Superior temporal gyrus (tissue), 1 donor: ENCODE data around the gene EPHB4.
A peak's percentile ranks its signal among the peaks of the same experiment; 100 is the strongest.
"Not testable (repeated sequence)": the region's sequence is repeated elsewhere in the genome, so short reads cannot be mapped to it uniquely, and the experiment has no call there.

Source experiments
- DNase-seq: peaks from one replicate; pipeline ENCODE4 v3.0.0-alpha.2; 2016; ENCODE audit errors: extremely low spot score

The EPHB4 gene

DNA sequence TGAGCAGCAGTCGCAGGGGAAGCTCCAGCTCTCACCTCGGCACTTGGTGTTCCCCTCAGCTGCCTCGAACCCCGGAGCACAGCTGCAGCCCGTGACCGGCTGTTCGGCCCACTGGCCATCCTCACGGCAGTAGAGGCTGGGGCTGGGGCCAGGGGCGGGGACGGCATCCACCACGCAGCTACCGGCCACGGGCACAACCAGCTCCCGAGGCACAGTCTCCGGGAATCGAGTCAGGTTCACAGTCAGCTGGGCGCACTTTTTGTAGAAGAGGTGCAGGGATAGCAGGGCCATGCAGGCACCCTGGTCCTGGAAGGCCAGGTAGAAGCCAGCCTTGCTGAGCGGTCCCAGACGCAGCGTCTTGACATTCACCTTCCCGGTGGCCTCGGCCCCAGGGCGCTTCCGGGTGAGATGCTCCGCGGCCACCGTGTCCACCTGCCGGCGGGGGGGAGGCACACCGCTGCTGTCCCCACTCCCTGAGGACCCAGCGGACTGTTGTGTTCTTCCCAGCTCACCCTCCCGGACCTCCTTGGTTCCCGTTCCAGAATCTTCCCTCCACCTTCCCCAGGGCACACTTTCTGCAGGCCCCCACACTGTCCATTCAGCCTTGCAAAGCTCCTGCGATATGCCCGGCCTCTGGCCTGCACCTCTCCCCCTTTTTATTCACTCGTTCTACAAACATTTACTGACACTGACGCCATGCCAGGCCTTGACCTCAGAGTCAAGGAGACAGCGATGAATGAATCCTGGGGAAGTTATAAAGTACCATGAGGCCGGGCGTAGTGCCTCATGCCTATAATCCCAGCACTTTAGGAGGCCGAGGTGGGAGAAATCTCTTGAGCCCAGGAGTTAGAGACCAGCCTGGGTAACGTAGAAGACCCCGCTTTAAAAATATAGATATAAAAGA lies 4.8 kb downstream of the EPHB4 start:
- DNase-seq: no peak

DNA sequence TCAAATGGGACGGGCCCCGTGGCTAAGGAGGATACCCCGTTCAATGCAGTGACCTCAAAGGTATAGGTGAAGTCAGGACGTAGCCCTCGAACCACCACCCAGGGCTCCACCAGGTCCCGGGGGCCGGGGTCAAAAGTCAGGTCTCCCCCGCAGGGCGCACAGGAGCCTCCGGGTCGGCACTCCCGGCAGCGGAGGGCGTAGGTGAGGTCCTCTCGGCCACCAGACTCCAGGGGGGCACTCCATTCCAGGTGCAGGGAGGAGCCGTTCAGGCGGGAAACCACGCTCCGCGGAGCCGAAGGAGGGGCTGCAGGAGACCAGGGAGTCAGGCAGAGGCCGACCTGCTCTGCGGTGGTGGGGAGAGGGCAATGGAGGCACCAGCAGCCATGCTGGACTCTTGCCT lies 7.7 kb downstream of the EPHB4 start:
- no peak for DNase-seq

DNA sequence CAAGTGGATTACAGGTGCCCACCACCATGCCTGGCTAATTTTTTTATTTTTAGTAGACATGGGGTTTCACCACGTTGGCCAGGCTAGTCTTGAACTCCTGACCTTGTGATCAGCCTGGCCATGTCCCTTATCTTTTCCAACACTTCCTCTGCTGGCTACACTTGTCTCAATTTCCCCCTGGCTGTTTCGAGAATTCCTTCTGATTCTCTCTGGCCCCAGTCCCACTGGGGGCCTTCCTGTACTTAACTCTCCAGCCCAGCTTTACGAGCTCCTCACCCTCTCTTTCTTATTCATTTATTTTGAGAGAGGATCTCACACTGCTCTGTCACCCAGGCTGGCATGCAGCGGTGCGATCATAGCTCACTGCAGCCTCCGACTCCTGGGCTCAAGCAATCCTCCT lies 8.5 kb downstream of the EPHB4 start:
- DNase-seq: no peak

DNA sequence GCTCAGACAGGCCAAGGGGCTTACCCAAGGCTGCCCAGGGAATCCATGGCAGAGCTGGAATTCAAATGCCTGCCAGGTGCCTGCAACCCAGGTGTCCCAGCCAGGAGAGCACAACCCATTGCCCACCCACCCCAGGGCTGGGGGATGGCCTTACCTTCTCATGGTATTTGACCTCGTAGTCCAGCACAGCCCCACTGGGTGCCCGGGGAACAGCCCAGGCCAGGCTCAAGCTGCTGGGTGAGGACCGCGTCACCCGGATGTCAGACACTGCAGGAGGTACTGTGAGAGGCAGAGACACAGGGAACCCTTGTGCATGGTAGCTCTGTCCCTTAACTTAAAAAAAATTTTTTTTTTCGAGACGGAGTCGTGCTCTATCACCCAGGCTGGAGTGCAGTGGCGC lies 9.0 kb downstream of the EPHB4 start:
- no peak for DNase-seq

DNA sequence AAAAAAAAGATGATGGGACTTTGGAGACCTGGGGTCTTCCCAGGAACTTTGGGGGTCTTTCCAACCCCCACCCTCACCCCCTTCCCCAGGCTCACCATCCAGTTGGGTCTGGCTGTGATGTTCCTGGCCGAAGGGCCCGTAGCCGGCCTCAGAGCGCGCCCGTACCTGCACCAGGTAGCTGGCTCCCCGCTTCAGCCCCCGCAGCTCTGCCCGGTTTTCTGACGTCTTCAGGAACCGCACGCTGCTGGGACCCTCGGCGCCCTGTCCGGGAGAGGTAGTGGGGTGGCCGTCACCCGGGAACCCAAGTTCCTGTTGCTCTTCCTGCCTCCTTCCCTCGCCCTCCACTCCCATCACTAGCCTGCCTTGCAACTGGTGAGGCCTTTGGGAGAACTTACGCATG lies 10.2 kb downstream of the EPHB4 start:
- no peak for DNase-seq

DNA sequence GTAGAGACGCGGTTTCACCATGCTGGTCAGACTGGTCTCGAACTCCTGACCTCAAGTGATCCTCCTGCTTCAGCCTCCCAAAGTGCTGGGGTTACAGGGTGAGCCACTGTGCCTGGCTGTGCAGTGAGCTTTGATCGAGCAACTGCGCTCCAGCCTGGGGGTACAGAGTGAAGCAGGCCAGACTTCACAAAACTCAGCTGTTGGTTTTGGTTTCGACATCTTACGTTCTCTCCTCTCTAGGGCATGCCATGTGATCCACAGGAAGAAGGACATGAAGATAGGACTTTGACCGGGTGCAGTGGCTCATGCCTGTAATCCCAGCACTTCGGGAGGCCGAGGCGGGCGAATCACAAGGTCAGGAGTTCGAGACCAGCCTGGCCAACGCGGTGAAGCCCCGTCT lies 10.8 kb downstream of the EPHB4 start:
- DNase-seq: not testable (repeated sequence)

DNA sequence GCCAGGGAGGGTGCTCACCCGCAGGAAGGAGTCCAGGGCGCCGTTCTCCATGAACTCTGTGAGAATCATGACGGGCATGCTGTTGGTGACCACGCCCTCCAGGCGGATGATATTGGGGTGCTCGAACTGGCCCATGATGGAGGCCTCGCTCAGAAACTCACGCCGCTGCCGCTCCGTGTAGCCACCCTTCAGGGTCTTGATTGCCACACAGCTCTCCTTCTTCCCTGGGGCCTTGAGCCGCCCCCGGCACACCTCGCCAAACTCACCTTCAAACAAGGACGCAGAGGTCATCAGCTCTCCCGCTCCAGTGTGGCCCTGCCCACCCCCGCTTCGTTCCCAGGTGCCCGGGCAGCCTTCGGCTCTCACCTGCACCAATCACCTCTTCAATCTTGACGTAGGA lies 14.6 kb downstream of the EPHB4 start:
- no peak for DNase-seq

DNA sequence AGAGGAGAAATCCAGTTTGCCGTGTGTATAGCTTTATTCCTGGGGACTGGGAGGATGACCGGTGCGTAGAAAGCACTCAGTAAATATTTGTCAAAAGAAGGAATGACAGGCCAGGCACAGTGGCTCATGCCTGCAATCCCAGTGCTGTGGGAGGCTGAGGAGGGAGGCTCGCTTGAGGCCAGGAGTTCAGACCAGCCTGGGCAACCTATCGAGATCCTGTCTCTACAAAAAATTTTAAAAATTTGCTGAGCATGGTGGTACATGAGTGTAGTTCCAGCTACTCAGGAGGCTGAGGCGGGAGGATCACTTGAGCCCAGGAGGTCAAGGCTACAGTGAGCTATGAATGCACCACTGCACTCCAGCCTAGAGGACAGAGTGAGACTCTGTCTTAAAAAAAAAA lies 15.8 kb downstream of the EPHB4 start:
- no peak for DNase-seq

DNA sequence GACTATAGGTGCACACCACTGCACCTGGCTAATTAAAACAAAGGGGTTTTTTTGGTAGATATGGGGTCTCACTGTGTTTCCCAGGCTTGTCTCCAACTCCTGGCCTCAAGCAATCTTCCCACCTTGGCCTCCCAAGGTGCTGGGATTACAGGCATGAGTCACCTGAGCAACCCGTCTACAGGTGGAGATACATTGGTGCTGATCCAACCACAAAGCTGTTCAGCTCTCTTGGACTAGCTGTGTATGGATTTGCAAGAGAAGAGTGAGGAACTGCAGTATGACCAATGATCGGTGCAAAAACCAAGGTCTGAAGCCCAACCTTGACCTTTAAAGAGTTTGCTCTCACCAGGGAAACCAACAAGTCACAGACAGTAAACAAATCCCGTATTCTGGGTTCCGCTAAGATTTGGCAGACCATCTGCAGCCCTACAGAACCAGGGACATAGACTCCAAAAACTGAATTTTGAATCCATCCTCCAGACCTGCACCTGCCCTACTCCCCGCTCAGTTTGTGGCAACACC lies 18.9 kb downstream of the EPHB4 start:
- DNase-seq: no peak

DNA sequence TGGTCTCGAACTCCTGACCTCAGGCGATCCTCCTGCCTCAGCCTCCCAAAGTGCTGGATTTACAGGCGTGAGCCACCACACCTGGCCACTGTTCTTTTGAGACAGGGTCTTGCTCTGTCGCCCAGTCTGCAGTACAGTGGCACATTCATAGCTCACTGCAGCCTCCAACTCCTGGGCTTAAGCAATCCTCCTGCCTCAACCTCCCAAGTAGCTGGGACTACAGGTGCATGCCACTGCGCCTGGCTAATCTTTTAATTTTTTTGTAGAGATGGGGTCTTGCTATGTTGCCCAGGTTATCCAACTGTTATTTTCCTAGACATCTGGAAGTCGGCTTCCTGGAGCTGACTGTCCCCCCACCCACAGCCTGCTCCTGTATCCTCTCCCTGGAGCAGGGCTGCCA lies 20.4 kb downstream of the EPHB4 start:
- not testable (repeated sequence) for DNase-seq

DNA sequence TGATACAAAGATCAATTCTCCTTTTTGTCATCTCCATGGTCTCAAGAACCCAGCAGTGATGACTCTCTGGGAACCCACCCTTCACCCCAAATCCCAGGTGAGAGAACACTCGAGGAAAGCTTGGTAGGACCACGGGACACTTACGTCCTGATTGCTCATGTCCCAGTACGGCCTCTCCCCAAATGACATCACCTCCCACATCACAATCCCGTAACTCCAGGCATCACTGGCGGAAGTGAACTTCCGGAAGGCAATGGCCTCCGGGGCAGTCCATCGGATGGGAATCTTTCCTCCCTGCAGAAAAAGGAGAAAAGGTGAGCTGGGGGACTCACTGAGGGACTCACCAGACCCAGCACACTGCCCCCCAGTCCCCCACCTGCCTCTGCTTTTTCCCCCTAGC lies 21.0 kb downstream of the EPHB4 start:
- DNase-seq: no peak

DNA sequence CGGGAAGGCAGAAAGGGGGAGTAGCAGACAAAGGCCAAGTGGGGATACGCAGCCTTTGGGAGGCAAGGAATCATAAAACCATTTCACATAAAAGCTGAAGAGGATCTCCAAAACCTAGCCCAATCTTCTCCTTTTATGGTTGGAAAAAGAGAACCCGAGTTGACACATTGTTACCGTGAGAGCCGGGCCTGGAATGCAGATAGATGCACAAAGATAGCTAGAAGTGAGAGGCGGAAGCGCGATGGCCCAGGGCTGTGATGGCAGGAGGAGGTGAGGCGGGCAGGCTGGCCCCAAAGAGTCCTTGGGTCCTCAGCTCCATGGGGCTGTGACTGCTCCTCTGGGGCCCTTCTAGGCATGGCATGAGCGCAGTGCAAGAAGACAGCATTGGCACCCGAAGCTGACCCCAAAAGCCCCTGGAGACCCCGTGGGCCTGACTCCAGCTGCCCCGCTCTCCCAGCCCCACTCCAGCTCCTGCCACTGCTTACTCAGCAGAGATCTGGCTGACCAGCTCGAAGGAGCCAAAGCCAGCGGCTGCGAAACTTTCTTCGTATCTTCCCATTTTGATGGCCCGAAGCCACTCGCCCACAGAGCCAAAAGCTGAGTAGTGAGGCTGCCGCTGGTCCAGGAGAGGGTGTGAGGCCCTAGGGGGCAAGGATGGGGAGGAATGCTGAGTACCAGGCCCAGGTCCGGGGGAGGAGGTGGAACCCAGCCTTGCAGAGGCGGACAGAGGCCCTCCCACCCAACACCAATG lies 22.5 kb downstream of the EPHB4 start:
- DNase-seq: no peak

DNA sequence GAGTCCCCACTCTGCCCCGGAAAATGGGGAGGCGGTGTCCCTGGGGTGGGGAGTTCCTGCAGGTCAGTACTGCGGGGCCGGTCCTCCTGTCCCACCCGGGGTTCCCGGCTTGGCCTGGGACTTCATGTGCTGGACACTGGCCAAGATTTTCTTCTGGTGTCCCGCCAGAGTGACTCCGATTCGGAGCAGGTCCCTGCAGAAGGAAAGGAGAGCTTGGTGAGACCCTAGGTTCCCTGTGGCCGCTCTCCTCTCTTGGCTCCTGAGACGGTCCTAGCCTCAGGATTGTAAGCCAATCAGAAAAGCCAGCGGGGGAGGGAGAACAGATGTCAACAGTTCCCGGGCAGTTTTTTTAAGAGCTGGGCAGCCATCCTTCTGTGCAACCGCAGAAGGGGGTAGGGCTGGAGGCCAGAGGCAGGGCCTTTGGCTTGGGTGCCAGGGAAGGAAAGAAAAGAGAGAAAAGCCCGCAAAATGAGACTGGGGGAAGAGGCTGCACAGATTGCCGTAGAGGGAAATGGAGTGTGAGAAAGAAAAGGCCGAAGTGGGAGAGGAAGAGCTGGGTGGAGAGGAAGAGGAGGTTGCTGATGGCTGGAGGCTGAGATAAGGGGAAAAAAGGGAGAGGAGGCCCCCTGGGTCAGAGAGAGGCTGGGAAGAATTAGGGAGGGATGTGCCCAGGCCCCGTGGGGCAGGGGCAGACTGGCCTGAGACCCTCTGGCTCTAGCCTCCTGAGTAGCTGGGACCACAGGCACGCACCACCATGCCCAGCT lies 23.7 kb downstream of the EPHB4 start:
- peak; percentile 68 for DNase-seq

DNA sequence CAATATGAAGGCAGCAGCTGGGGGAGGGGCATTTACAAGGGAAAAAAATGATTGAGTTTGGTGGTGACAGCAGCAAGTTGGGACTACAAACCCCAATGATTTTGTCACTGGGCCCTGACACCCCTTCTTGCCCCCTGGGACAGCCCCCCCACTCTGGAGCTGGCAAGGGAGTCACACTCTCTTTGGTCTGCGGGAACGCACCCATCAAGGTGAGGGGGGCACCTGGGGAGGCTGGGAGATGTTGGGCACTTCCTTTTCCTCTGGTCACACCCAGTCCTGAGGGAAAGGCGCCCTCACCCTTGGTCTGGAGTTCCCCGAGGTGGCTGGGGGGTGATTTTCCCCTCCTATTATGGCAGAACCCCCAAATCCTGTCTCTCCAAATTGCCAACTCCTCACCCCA lies 24.4 kb downstream of the EPHB4 start:
- no peak for DNase-seq

DNA sequence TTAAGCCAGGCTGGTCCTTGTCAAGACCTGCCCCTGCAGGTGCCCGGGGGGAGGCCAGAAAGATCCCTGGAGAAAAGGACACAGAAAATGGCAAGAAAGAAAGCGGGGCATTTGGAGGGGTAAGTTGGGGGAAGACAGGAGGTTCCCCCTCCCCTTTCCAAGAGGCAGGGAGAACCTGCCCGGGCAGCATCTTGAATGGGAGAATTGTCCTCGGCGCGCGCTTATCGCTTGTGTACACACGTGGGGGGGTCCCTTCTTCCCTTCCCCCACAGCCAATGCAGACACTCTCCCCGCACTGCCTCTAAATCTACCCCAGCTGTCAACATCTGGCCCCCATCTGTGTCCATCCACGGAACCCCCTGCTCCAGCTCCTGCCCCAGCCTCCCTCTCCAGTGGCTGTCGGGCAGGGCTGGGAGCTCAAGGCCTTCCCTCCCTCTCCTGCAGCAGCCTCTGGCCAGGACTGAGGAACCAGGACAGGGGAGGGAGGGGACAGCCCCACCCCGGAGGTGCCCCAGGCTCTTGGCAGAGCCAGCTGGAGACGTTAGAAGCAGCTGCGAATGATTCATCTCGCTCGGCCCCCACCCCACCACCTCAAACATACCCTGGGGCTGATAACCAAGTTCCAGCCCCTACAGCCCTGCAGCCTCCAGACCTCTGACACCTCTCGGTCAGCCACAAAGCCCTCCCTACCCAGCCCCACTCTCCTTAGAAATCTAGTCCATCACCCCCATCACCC lies 25.3 kb downstream of the EPHB4 start:
- DNase-seq: no peak

DNA sequence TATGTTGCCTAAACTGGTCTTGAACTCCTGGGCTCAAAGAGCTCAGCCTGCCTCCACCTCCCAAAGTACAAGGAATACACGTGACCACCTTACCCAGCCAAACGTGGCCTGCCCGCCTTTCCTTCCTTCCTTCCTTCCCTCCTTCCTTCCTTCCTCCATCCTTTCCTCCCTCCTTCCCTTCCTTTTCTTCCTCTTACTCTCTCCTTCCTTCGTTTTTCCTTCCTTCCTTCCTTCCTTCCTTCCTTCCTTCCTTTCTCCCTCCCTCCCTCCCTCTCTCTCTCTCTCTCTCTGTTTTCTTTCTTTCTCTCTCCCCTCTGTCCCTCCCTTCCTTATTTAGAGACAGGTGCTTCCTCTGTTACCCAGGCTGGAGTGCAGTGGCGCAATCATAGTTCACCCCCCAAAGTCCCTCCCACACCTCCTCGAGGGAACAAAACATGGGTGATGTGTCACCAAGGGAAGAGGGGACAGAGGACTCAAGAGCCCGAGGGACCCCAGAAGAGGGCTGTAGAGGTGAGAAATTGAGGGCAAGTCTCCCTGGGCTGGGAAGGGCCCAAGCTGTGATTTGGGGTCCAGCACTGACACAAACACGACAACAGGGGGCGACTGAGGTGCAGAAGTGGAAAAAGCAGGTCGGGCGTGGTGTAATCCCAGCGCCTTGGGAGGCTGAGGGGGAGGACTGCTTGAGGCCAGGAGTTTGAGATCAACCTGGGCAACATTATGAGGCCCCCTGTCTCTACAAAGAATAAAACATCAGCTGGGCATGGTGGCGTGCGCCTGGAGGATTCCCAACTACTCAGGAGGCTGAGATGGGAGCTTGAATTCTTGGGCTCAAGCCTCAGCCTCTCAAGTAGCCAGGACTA lies 28.1 kb downstream of the EPHB4 start:
- peak; percentile 11 for DNase-seq

DNA sequence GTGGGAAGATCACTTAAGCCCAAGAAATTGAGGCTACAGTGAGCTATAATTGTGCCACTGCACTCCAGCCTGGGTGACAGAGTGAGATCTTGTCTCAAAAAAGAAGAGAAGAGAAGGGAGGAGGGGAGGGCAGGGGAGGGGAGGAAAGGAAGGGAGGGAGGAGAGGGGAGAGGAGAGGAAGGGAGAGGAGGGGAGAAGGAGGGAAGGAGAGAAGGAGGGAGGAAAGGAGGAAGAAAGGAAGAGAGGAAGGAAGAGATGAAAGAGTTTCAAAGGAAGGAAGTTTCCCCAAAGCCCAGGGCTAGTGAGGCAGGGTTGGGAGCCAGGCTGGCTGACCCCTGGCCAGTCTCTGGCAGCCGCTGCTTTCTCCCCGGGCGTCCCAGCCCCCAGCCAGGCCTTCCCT lies 32.6 kb downstream of the EPHB4 start:
- no peak for DNase-seq

DNA sequence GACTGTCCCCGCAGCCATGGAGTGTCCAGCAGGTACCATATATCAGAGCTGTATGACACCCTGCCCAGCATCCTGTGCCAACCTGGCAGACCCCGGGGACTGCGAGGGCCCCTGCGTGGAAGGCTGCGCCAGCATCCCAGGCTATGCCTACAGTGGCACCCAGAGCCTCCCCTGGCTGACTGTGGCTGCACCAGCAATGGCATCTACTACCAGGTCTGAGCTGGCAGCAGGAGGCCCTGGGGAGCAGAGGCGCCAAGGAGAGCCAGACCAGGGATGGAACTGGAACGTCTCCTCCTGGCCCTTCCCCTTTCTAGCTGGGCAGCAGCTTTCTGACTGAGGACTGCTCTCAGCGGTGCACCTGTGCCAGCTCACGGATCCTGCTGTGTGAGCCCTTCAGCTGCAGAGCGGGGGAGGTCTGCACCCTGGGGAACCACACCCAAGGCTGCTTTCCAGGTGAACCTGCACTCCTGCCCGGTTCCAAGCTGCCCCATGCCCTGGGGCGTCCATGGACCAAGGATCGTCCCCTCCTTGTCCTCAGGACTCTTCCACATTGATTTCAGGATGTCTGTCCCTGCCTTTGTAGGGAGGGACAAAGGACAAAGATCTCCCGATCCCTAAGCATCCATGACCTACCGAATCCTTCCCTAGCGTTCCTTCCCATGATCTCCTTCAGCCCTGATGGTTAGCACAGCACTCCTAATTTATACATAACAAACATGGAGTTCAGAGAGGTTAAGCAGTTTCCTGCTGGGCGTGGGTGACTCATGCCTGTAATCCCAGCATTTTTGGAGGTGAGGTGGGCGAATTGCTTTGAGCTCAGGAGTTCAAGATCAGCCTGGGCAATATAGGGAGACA lies 33.3 kb downstream of the EPHB4 start:
- DNase-seq: no peak

DNA sequence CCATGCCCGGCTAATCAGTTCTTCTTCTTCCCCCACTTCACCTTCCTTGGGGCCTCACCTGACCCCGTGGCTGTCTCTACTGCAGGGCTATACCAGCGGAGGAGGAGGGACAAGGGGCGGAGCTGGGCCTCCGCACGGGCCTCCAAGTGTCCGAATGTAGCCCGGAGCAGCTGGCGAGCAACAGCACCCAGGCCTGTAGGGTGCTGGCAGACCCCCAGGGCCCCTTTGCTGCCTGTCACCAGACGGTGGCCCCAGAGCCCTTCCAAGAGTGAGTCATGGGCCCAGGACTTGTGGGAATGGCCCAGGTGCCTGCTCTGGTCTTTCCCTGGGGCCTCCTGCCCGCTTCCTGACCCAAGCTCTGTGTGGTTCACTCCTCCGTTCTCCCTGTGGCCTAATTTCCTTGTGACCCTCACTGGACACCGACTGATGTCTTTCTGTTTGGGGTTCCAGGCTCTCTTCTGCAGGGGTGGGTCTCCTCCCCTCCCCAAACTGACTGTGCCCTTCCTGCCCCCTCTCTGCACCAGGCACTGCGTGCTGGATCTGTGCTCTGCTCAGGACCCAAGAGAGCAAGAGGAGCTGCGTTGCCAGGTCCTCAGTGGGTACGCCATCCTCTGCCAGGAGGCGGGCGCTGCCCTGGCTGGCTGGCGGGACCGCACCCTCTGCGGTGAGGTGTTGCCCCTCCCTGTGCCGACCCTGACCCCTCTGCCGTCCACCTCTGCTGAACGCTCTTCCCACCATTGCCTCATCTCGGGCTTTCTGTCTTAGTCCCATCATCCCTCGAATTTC lies 35.2 kb downstream of the EPHB4 start:
- no peak for DNase-seq
